Activated T-cell treated with anti-CD3 and anti-CD28 coated beads for 24 hours (primary cell): ENCODE data around the gene TMEM150C.
"Not testable (repeated sequence)": the region's sequence is repeated elsewhere in the genome, so short reads cannot be mapped to it uniquely, and the experiment has no call there.

Experiments used
- DNase-seq: peaks from one replicate; pipeline ENCODE4 v3.0.0-alpha.2; 2020; ENCODE audit warnings: low read depth

The TMEM150C gene

GRCh38 chr4:82569076-82569475 is 7.3 kb upstream of the TMEM150C start:
- DNase-seq, result no peak

- DNase-seq, result no peak
Measured at GRCh38 chr4:82567444-82567843, 5.7 kb upstream of the TMEM150C start.

GRCh38 chr4:82562564-82562854 is 721 bp upstream of the TMEM150C start:
- no peak for DNase-seq

- no peak for DNase-seq
Measured at GRCh38 chr4:82560853-82561785, 669 bp downstream of the TMEM150C start.

DNA sequence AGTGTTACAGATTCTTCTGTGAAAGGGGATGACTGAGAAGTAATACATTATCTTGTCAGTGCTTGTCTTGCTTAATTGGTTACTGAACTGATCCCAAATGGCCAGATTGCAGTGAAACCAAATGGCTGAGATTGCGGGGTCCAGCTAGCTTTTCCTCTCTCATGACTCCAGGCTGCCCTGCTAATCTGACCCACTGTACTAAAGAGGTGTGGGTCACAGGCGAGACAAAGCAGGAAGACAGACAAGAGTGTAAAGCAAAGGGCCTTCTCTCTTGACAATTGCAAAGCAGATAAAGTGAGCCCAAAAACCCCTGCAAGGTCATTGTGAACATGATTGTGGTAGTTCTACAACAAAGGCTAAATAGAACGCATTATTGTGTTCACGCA is 2.1 kb downstream of the TMEM150C start:
- no peak for DNase-seq

DNA sequence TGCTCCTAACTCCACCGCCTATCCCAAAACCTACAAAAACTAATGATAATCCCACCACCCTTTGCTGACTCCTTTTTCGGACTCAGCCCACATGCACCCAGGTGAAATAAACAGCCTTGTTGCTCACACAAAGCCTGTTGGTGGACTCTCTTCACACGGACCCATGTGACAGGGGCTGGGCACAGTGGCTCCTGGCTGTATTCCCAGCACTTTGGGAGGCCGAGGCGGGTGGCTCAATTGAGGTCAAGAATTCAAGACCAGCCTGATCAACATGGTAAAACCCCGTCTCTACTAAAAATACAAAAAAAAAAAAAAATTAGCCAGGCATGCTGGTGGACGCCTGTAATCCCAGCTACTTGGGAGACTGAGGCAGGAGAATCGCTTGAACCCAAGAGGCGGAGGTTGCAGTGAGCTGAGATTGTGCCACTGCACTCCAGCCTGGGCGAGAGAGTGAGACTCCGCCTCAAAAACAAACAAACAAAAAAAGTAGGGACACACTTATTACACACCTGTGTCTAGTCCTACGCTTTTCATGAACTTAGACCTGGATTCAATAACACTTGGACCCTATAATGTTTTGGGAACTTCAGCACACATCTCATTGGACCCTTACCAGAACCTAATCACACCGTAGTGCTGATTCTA is 2.6 kb downstream of the TMEM150C start:
- DNase-seq, result not testable (repeated sequence)

- no peak for DNase-seq
Measured at GRCh38 chr4:82555276-82555675, 6.5 kb downstream of the TMEM150C start.

GRCh38 chr4:82553020-82553419 is 8.8 kb downstream of the TMEM150C start:
- no peak for DNase-seq

DNA sequence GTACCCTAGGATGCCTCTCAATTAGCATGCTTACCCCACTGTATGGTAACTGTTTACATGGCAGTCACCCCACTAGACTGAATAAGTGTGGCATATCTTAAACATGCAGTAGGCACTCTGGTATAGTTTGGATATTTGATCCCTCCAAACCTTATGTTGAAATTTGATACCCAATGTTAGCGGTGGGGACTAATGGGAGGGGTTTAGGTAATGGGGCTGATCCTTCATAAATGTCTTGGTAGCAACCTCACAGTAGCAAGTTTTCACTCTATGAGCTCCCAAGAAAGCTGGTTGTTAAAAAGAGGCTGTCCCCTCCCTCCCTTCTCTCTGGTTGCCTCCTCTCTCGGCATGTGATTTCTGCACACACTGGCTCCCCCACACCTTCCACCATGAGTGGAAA is 10.1 kb downstream of the TMEM150C start:
- no peak for DNase-seq

DNA sequence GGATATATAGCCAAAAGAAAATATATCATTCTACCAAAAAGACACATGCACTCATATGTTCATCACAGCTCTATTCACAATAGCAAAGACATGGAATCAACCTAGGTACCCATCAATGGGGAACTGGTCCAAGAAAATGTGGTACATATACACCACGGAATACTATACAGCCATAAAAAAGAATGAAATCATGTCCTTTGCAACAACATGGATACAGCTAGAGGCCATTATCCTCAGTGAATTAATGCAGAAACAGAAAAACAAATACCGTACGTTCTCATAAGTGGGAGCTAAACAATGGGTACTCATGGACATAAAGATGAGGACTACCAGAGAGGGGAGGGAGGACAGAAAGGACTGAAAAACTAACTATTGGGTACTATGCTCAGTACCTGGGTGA is 13.9 kb downstream of the TMEM150C start:
- DNase-seq, result not testable (repeated sequence)

DNA sequence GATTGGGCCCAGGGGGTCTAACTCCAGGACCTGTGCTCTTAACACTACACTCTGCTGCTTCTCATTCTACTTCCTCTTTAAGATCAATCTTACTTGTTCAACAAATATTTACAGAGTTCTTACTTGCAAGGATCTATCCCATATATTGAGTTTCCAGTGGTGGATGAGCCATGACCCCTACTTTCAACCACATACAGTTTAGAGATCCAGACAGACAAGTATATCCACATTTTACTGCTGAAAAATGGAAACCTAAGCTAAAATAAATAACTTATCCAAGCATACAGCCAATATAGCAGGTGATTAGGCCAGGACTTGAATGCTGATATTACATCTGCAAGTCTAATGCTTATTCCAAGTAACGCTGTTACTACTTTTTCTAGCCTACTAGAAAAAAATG is 18.7 kb downstream of the TMEM150C start:
- no peak for DNase-seq

DNA sequence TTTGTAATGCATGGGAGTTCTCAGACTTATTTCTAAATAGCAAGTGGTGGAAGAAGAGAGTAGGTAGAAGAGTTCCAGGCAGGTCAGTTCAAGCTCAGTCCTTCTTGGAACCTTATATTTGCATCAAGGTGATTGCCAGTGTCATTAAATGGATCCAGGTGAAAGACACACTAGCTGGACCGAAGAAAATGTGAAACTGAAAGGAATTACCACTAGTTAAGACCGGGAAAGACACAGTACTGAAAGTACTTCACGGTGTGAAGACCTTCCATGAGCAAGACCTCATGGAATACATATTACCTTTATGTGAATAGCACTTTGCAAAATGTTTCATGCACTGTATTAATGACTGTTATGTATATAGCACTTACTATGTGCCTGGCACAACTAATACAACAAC is 19.1 kb downstream of the TMEM150C start:
- no peak for DNase-seq

GRCh38 chr4:82529322-82529721 is 32.5 kb downstream of the TMEM150C start:
- no peak for DNase-seq

- DNase-seq, result no peak
Measured at GRCh38 chr4:82528868-82529267, 32.9 kb downstream of the TMEM150C start.

- DNase-seq, result no peak
Measured at GRCh38 chr4:82528074-82528473, 33.7 kb downstream of the TMEM150C start.

DNA sequence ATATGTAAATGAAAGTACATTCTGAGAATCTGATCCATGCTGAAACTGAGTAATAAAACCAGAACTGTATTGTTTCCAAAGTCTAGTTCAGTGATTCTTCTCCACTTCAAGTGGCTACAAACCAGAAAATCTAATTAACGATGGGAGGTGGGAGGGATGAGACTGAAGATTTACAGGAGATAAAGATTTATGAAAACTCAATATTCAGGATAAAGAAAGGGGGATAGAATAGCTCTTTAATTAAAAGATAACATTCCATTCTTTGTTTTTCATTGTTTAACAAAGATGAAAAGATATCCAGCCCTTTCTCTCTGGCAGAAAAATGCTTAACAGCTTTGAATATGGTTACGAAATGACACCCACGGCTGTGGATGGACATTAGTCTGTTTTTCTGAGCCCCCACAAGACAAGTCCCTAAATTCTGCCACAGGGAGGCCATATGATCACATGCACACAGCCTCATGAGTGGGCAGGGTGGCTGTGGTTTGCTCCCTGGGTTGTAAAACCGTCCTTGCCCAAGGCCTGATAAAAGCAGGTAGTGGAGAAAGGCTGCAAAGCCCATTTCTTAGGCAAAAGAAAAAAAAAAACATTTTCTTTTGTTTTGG is 36.4 kb downstream of the TMEM150C start:
- DNase-seq, result no peak

GRCh38 chr4:82524570-82525152 is 37.1 kb downstream of the TMEM150C start:
- DNase-seq, result no peak

GRCh38 chr4:82523179-82523578 is 38.6 kb downstream of the TMEM150C start:
- no peak for DNase-seq

- DNase-seq, result no peak
Measured at GRCh38 chr4:82522472-82522871, 39.3 kb downstream of the TMEM150C start.

DNA sequence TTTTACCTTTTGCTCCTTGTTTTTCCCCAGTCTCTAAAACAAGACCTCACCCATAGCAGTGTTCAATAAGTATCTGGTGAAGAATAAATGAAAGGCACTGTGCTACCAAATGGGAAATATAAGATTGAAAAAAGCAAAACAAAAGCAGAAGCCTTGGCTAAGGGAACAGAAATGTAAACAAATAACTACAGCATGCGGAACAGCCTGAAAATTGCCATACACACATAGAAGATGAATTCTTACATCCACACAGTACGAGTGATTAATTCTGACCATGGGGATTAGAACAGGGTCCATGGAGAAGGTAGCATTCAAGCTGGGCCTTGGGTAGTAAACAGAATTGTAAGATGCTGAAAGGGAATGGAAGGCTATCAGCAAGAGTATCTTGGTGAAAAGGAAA is 40.5 kb downstream of the TMEM150C start:
- no peak for DNase-seq

DNA sequence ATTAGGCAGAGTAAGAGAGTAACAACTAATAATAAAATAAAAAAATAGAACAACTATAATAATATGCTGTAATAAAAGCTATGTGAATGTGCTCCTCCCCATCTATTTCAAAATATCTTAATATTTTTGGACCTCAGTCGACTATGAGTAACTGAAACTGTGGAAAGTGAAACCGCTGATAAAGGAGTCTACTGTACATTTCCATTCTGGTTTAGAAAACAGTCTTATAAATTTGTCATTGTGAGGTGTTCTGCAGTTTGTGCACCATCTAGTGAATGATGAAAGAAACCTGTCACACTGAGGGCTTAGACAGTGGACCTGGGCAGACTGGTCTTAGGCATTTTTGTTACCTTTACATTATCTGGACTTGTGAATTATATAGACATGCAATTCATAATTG is 42.0 kb downstream of the TMEM150C start:
- DNase-seq, result no peak

GRCh38 chr4:82519072-82519471 is 42.7 kb downstream of the TMEM150C start:
- no peak for DNase-seq

GRCh38 chr4:82517043-82517442 is 44.7 kb downstream of the TMEM150C start:
- no peak for DNase-seq
